CD1c-positive myeloid dendritic cell (primary cell): ENCODE measurements around the gene C18orf63.
"Not testable (repeated sequence)": the region's sequence is repeated elsewhere in the genome, so short reads cannot be mapped to it uniquely, and the experiment has no call there.

Experiments used
- DNase-seq: peaks from one replicate; pipeline ENCODE4 v3.0.0-alpha.2; 2016; ENCODE audit errors: extremely low spot score

The C18orf63 gene

DNA sequence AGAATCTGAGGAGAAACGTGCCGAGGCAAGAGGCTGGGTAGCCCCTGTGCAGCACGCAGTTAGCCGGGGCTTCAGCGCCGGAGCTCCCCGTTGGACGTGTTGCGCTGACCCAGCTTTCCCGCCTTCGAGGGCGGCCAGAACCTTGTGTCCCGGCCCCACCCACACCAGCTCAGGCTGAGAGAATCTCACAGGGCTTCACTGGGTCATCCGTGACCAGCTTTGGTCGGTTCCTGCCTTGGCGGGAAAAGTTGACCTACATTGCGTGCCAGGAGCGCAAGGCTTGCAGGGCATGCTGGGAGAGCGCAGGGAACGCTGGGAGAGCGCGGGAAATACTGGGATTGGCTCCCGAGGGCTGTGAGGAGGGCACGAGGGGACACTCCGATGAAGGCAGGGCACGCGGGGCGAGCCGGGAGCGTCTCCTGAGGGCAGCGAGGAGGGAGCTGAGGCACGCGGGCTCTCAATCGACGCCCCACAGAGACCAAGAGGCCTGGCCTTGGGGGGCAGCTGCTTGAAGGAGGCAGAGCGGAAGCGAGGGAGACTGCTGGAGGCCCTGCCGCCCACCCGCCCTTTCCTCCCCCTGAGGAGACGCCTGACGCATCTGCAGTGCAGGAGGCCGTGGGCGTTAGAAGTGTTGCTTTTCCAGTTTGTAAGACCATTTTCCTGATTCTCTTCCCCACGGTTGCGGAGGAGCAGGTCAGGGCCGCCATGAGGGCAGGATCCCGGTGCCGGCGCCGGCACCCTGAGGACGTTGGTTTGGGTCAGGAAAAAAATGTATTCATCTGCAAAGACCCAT, at the start of gene C18orf63:
C18orf63 (plus strand) TSS at position 376 of the 793 bp plus-strand sequence. CDS start 2,027 bp downstream, outside the sequence.
- DNase-seq: no peak

DNA sequence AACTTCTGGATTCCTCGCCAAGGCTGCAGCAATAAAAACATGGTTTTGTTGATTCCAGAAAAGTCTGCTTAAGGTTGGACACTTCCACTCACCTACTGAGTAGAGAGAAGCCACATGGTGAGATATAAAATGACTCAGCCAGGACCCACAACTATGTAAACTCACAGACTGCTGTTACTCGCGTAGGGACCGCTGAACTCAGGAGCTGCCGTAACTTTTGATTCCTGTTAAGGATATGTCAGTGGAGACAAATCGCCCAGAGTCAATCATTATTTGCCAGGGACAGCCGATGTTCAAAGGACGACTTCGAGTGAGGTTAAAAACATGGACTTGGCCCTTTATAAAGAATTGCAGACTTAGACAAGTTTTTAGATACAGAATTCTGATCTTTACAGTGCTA, 49.5 kb upstream of the C18orf63 start:
- no peak for DNase-seq

DNA sequence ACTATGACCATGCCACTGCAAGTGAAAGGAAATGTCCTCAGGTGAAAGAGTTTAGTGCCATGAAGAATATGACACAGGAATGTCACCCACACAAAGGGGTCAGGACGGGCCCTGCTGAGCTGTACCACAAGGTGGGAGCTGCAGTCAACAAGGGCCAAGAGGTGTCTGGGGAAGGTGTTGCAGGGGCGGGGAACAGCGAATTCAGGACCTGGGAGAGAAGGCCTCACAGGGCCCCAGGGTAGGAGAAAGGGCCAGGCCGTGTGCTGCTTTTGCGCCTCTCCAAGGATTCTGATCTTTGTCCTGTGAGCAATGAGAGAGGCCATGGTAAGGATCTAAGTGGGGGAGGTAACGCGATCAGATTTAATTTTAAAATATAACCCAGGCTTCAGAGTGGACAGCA, 47.5 kb upstream of the C18orf63 start:
- no peak for DNase-seq

DNA sequence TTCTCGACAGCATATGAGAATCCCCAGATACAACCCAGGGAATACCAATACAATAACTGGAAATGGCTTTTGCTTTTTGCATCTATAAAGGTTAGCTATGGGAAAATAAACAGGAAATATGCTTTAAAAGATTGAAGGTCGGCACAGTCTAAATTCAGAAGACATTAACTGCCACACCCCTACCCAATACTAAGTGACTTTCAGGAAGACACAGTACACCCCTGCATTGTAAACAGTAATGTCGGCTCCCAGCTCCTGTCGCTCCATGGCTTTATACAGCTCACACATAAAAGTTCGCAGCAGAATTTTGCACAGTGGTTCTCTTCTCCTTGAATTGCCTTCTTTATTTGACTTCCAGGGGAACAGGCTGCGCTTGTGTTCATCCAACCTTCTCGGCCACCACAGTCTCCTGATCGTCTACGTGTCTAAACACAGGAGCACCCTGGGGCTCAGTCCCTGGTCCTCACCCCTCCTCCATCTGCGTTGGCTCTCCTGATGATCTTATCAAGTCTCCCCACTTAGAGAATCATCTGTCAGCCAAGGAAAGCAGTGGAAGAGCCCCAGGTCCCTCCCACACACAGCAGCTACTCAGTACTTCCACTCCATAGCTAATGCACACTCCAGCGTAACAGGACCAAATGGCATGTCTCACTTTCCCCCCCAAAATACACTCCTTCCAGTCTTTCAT, 46.6 kb upstream of the C18orf63 start:
- DNase-seq: no peak

DNA sequence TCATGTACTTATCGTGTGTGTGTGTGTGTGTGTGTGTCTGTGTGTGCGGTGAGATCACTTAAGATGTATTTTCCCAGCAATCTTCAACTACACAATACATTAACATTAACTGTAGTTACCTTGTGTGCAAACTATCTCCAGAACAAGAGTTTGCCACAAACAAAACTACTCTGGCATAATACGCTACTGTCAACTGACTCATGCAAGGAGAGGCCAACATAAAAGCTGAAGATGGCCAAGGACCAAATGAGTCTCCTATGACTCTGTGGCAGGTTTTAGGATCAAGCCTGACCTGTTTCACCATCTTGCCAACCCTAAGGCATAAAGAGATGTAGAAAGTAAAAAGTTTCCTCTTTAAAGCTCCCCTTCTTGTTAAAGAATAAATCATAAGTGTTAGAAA, 44.0 kb upstream of the C18orf63 start:
- no peak for DNase-seq

DNA sequence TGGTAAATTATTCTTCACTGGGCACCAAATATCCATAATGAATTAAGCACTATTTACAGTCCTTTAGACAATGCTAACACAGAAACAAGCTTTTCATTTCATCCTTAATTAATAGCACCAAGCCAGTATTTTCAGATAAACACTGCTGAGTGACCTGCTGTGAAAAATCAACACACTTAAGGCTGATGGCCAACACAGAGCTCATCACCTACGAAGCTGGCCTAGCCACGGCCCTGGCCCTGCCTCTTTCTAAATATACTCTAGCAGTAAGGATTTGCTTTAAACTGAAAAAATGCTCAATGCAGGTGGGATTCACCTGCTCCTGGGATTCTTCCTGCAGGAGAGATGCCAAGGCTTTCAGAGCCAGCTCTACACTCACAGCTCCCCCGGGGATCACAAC, 42.2 kb upstream of the C18orf63 start:
- no peak for DNase-seq

DNA sequence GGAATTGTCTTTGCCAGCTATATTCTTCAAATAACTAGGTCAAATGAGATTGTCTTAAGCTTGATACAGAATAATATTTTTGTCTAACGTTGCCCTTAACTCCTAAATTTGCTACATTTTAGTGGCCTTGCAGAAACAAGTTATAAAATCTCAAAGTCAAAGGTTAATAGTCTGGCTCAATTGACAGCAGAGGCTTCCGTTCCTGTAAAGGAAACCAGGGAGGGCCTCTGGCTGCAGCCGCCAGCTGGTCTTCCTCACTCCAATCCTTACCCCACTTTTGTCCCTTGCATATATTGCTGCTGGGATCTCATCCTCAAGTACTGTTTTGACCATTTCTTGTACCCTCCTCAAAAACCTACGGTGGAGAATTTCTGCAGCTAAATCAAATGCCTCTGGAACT, 40.9 kb upstream of the C18orf63 start:
- no peak for DNase-seq

DNA sequence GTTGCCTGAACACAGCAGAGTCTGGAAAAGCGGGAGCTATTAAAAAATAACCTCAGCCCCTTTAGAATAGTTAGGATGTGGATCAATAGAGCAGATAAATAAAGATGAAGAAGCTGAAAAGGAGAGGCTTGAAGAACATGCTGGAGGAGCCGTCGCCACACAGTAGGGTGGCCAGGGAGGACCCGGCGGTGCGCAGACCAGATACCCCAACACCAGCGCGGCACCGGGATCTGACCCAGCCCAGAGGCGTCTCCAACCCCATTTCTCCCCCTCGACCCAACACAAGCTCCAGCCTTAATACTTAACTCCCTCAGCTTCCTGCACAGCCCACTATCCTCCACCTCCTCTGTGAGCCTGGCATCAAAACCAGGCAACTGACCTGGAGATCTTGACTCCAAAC, 39.9 kb upstream of the C18orf63 start:
- no peak for DNase-seq

DNA sequence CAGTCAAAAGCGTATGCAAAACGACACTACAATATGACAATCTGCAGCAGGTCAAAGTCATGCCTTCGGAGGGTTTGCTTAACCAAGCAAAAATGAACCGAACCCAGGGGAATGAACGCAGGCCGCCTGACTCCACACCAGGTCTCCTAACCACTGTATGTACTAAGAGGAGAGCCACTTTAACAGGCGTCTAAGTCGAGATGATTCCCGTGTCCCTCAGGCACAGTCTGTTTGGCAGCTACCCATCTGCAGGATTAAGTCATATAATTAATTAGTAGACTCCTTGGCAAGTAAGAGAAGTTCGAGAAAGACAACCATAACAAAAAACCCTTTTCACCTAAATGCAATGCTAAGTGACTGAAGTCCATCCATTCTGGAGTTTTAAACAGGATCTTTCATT, 39.0 kb upstream of the C18orf63 start:
- DNase-seq: no peak

DNA sequence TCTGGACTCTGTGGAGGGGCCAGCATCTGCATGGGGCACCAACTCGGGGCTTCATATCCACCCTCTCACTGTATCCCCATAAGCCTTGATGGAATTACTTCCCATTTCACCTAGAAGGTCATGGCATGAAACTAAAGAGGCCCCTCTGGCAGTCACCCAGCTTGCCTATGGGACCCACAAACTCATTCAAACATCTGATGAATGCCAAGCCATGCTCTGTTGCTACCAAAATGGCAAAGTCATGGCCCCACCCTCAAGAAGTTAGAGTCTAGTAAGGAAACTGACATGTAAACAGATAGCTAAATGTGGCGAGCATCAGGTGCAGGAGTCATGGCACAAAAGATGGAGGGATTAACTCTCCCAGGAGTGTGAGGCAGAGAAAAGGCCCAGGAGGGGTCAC, 38.3 kb upstream of the C18orf63 start:
- DNase-seq: no peak

DNA sequence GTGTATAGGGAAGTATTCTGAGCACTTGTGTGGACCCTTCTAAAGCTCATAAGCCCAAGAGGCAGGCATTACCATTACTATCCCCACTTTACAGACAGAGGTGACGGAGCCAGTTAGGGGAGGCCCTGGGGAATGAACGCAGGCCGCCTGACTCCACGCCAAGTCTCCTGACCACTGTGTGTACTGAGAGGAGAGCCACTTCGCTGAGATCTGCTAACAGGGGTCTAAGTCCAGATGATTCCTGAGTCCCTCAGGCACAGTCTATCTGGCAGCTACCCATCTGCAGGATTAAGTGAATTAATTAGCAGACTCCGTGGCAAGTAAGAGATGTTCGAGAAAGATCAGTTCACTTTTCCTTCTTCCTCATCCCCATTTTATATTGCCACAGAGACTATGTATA, 37.6 kb upstream of the C18orf63 start:
- DNase-seq: no peak

DNA sequence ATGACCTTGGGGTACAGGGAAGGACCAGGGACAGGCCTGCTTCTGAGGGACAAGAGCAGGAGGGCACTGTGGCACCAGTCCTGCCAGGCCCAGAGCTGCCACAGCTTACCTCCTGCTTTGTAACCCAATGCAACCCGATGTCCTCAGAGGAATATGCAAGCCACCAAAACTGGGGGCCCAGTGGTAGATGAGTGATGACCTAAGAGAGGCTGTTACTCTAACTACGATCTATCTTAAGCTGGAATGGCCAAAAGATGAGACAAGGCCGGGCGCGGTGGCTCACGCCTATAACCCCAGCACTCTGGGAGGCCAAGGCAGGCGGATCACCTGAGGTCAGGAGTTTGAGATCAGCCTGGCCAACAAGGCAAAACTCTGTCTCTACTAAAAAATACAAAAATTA, 36.7 kb upstream of the C18orf63 start:
- no peak for DNase-seq

DNA sequence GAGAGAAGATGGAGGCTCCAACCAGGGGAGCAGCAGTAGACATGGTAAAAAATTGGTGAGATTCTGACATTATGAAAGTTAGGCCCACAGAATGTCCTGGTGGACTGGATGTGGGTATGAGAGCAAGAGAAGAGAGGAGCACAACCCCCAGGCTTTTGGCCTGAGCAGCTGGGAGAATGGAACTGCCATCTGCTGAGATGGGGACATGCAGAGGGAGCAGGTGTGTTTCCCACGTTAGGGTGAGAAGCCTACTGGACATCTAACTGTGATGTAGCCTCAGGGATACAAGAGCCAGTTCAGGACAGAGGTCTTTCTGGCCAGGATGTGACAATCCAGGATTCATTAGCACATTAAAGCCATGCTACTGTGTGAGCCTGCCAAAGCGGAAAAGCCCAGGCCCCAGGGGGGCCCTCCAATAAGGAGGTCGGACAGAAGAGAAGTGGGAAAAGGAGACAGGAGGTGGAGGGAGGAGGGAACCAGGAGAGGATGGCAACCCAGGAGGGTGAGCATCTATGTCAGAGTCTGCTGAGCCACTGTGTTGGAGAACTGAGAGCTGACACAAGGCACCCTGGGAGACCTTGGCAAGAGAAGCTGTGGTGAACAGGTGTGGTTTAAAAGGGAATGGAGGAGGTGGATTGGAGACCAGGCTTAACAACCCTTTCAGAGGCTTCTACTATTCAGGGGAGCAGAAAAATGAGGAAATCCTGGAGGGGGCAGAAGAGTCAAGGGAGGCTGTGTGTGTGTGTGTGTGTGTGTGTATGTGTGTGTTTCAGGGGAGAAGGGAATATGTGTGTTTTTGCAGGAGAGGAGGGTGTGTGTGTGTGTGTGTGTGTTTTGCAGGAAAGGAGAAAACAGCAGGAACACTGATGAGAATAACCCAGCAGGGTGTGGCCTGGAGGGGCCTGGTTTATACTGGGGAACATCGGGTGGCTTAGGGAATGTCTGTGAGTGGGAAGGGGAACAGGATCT, 34.3 kb upstream of the C18orf63 start:
- no peak for DNase-seq

DNA sequence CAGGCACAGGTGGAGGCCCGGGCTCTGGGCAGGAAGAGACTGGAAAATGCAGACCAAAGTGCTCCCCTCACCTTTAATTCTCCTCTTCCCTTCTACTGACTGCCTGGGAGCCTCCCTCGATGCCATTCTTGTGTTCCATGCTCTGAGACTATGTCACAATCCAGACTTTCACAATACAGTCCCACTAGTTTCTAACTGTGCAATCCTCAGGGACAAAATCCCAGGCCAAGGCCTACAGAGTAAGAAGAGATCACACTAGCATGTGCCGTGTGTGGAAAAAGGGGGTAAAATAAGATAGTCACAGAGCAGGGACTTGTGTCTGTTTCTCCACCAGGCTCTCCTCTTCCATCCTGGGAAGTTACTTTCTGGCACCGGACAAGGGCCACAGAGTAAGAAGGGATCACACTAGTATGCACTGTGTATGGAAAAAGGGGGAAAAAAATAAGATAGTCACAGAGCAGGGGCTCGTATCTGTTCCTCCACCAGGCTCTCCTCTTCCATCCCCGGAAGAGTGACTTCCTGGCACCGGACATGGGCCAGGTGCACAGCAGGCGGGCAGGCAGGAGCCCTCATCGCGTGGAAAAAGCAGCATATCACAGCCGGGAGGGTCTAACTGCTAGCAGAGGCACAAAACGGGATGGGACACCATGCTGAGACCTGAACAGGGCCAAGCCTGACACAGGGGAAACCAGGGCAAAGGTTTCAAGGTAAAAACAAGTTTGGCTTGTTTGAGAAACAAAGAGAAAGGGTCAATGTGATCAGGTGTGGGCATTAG, 33.5 kb upstream of the C18orf63 start:
- DNase-seq: no peak

DNA sequence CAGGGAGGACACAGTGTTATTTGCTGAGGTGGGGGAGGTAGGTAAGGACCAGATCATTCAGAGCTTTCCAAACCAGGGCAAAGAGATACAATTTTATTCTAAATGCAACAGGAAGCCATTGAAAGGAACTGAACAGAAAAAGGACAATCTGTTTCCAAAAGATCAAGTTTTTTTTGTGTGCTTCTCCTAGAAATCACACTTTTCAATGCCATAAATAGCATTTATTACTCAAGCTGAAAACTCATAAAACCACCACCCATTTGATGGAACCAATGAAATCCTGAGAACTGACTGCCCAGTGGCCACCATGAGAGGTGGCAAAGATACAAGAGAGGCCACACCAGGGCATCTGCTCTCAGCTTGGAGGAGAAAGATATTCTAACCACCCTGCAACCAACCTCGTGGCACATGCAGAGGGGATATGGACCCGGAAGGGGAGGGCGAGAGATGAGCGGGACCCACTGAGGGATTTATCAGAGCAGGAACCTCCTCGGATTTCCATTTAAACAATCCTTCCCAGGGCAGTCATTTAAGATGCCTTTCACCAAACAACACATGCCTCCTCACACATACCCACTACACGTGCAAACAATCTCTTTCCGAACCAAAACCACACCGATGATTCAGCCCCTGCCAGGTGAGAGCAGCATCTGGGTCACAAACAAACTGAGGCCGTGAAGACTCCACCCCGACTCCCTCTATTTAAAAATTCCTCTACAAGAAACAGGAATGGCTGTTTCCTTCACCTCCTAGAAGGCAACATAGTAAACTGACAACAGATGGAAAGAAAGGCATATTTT, 32.7 kb upstream of the C18orf63 start:
- no peak for DNase-seq

DNA sequence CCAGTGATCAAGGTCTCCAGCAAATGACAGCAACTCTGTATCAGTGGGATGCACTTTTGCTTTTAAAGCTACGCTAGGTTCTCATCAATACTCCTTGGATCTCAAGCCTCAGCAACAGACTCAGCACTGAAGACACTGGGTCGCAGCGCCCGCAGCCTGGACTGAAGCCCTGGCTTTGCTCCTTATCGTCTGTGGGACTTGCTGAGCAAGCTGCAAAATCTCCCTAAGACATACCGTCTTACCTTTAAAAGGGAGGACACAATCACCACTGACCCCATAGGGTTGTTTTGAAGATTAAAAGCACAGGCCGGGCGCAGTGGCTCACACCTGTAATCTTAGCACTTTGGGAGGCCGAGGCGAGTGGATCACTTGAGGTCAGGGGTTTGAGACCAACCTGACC, 32.0 kb upstream of the C18orf63 start:
- no peak for DNase-seq

DNA sequence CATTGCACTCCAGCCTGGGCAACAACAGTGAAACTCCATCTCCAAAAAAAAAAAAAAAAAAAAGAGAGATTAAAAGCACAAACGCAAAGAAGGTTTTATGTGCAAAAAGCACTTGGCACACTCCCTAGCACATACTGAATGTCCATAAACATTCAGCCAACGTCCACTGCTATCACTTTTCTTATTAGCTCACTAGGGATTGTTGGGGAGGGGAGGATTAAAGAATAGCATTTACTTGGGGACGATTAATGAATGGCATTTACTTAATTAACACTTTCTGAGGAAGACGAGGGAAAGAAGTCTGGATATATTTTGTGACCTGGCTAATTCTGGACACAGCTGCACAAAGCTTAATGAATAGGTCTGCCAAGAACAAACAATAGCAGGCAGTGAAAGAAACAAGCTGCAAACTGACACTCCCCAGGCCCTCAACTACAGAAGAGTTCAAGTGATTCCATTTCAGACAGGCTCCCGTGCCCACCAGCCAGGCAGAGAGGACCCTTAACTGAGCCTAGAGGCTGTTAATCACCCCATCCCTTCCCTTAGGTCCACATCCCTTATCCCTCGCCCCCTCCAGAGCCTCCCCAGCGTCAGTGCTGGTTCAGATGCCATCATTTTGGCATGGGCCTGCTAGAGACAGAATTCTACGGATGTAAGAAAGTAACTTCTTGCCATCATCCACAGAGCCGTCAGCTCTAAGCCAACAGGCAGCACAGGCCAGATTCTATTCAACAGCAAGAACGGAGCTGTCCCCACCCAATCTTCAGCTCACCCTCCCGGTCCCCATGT, 31.3 kb upstream of the C18orf63 start:
- DNase-seq: no peak

DNA sequence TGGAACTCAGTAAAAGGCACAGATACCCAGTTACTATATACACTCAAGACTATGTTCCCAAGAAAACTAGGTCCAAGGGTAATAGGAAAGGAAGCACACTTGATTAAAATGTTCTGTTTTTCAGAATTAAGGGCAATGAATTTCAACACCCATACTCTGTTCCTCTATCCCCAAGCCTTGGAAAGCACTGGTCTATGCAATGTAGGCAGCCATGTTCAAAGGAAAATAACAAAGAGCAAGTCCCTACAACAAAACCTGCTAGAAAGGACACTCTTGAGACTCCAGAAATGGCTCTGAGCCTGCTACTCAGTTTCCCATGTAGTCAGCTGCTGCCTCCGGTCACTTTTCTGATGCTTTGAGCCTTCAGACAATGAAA, 30.7 kb upstream of the C18orf63 start:
- DNase-seq: no peak

DNA sequence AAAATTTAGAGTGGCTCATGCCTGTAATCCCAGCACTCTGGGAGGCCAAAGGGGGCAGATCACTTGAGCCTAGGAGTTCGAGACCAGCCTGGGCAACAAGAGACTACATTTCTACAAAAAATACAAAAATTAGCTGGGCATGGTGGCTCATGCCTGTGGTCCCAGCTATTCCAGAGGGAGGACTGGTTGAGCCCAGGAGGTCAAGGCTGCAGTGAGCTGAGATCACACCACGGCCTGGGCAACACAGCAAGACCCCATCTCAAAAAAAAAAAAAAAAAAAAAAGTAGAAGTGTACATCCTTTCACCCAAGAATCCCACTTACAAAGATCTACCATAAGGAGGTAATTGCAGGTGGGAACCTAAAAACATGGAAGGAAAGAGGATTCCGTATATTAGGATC, 30.1 kb upstream of the C18orf63 start:
- not testable (repeated sequence) for DNase-seq
